CD14-positive monocyte (primary cell): Measurements from ENCODE around the gene RALY. TPM values are rescaled to one million over a fixed set of nuclear protein-coding genes. Genes with fewer than 3 reads are reported as not detected.

Experiments used
- DNase-seq, 3 donors: peaks; one replicate each; pipeline ENCODE4 v3.0.0-alpha.2; 2011 to 2022
- H2AFZ ChIP-seq: 2 replicates; pipeline ENCODE4 v1.6.0; 2012; ENCODE audit warnings: mild to moderate bottlenecking, low read depth, low read length, inconsistent platforms; ENCODE audit not compliant: insufficient read depth, poor library complexity, severe bottlenecking
- H3K27ac ChIP-seq, 2 donors: 1 replicate in 1 of 2; 2 replicates in 1 of 2; pipeline ENCODE4 v1.5.1; 2012 to 2013; ENCODE audit warnings: low read length in 2 of 2, control low read depth in 1 of 2, inconsistent platforms in 1 of 2, low read depth in 1 of 2, mild to moderate bottlenecking in 1 of 2
- H3K27me3 ChIP-seq, 2 donors: one replicate each; pipeline versions ENCODE4 v1.6.0 to v1.6.1; 2011 to 2013; ENCODE audit warnings: low read length in 2 of 2; ENCODE audit not compliant: control insufficient read depth in 2 of 2, insufficient read depth in 2 of 2
- H3K36me3 ChIP-seq, 2 donors: replicated peaks in 1 of 2; 1 replicate in 1 of 2; 2 replicates in 1 of 2; pipeline versions ENCODE4 v1.5.1 to v1.6.1; 2012 to 2013; ENCODE audit warnings: low read length in 2 of 2, control low read depth in 1 of 2, inconsistent platforms in 1 of 2, mild to moderate bottlenecking in 1 of 2; ENCODE audit not compliant: insufficient read depth in 2 of 2, control insufficient read depth in 1 of 2
- H3K4me1 ChIP-seq, 2 donors: 1 replicate in 1 of 2; 2 replicates in 1 of 2; pipeline versions ENCODE4 v1.5.1 to v1.6.1; 2012 to 2013; ENCODE audit warnings: low read length in 2 of 2, control low read depth in 1 of 2, inconsistent platforms in 1 of 2, mild to moderate bottlenecking in 1 of 2, moderate library complexity in 1 of 2; ENCODE audit not compliant: insufficient read depth in 2 of 2, control insufficient read depth in 1 of 2
- H3K4me2 ChIP-seq: replicated peaks from 2 replicates; pipeline ENCODE3; 2012; ENCODE audit warnings: low read length, moderate library complexity, mild to moderate bottlenecking; ENCODE audit not compliant: poor library complexity, severe bottlenecking; ENCODE audit errors: extremely low read depth
- H3K4me3 ChIP-seq, 3 experiments: fragments of 200-600 bp in 1 of 3; sonication (generic) in 1 of 3; replicated peaks in 1 of 3; 1 replicate in 2 of 3; 2 replicates in 1 of 3; pipeline ENCODE4 v1.5.1; 2011 to 2013; ENCODE audit warnings: low read length in 3 of 3, mild to moderate bottlenecking in 3 of 3, control low read depth in 2 of 3, low read depth in 2 of 3, inconsistent platforms in 1 of 3, moderate library complexity in 1 of 3
- H3K79me2 ChIP-seq: 2 replicates; pipeline ENCODE4 v1.6.0; 2012; ENCODE audit warnings: mild to moderate bottlenecking, control low read depth, inconsistent platforms, low read length, moderate library complexity; ENCODE audit not compliant: insufficient read depth
- H3K9ac ChIP-seq: 2 replicates; pipeline ENCODE4 v1.6.0; 2017; ENCODE audit warnings: low read length, mild to moderate bottlenecking; ENCODE audit not compliant: insufficient read depth, poor library complexity, severe bottlenecking
- H3K9me3 ChIP-seq, 2 donors: replicated peaks in 1 of 2; 1 replicate in 1 of 2; 2 replicates in 1 of 2; pipeline versions ENCODE4 v1.5.1 to v1.6.1; 2012 to 2013; ENCODE audit warnings: low read length in 2 of 2, control low read depth in 1 of 2; ENCODE audit not compliant: control insufficient read depth in 1 of 2, insufficient read depth in 1 of 2
- H4K20me1 ChIP-seq: 2 replicates; pipeline ENCODE4 v1.6.0; 2012; ENCODE audit warnings: mild to moderate bottlenecking, low read length, control low read depth, moderate library complexity; ENCODE audit not compliant: insufficient read depth
- H3K27ac Mint-ChIP-seq, 7 donors: one replicate each; pipeline ENCODE4 v1.8.0; 2020; ENCODE audit warnings: mild to moderate bottlenecking in 7 of 7, mixed read lengths in 7 of 7, moderate library complexity in 6 of 7, inconsistent platforms in 2 of 7
- H3K27me3 Mint-ChIP-seq, 3 donors: one replicate each; pipeline ENCODE4 v1.8.0; 2021 to 2022; ENCODE audit warnings: low read depth in 3 of 3, mild to moderate bottlenecking in 3 of 3, mixed read lengths in 3 of 3, moderate library complexity in 3 of 3, inconsistent platforms in 1 of 3
- H3K36me3 Mint-ChIP-seq, 2 donors: one replicate each; pipeline ENCODE4 v1.8.0; 2020; ENCODE audit warnings: mixed read lengths in 2 of 2, inconsistent platforms in 1 of 2, mild to moderate bottlenecking in 1 of 2
- H3K4me1 Mint-ChIP-seq: one replicate; pipeline ENCODE4 v1.8.0; 2020; ENCODE audit warnings: mild to moderate bottlenecking, mixed read lengths
- H3K4me3 Mint-ChIP-seq, 2 donors: one replicate each; pipeline ENCODE4 v1.8.0; 2020; ENCODE audit warnings: mild to moderate bottlenecking in 2 of 2, mixed read lengths in 2 of 2, moderate library complexity in 1 of 2
- H3K9me3 Mint-ChIP-seq, 7 donors: one replicate each; pipeline ENCODE4 v1.8.0; 2020 to 2022; ENCODE audit warnings: mixed read lengths in 7 of 7, mild to moderate bottlenecking in 6 of 7, moderate library complexity in 6 of 7, inconsistent platforms in 2 of 7
- WGBS: methylation state at CpG from one replicate; pipeline ENCODE4 v1.1.5; 2013; ENCODE audit warnings: missing lambda C conversion rate; ENCODE audit not compliant: insufficient coverage; 5-methylcytosine and 5-hydroxymethylcytosine counted together
- intact Hi-C, 2 donors: fragments of 100-400 bp; cut with micrococcal nuclease; formaldehyde crosslinking; loops; one replicate each; pipeline versions ENCODE4 v1.15.0 to v1.15.1; 2023
- polyA minus RNA-seq: library from RNA; depleted of rRNA, polyadenylated mRNA; stranded (reverse); fragments of >200 nt; gene quantifications from 2 replicates; pipeline ENCODE4 v1.2.3, GENCODE V29; 2012
- polyA plus RNA-seq, 3 donors: library from polyadenylated mRNA; depleted of rRNA in 1 of 3; unstranded in 2 of 3; stranded (reverse) in 1 of 3; fragments of 300-500 nt in 2 of 3; fragments of >200 nt in 1 of 3; fragmentation: Illumina TruSeq in 2 of 3; gene quantifications; 1 replicate in 2 of 3; 2 replicates in 1 of 3; pipeline ENCODE4 v1.2.3, GENCODE V29; 2012 to 2021
- total RNA-seq, 12 experiments: library from RNA in 1 of 12; stranded (reverse) in 1 of 12; fragments of 120-200 nt in 1 of 12; gene quantifications; one replicate each; pipeline ENCODE4 v1.2.4 and lab custom pipeline; 2013 to 2026; ENCODE audit warnings: mixed read lengths in 6 of 12, inconsistent platforms in 1 of 12
- TF ChIP-seq, protein P1 (sequence below): fragments of 200-600 bp; IDR thresholded peaks from one replicate; pipeline ENCODE4 v1.8.0; 2022; ENCODE audit warnings: antibody characterized with exemption, mild to moderate bottlenecking

RALY gene
- 75.5 TPM for total RNA-seq (2013)
- polyA plus RNA-seq, result 100 to 1,000 TPM in 2 of 3 donors, 10 to 100 TPM in 1; 88.4 to 154 (median 152) TPM
- polyA minus RNA-seq, result 58.0 and 114 TPM in 2 replicates
- 55.6 to 122 (median 98.9) reads per million in 11 experiments for total RNA-seq (lab: John Stamatoyannopoulos, UW)

DNA sequence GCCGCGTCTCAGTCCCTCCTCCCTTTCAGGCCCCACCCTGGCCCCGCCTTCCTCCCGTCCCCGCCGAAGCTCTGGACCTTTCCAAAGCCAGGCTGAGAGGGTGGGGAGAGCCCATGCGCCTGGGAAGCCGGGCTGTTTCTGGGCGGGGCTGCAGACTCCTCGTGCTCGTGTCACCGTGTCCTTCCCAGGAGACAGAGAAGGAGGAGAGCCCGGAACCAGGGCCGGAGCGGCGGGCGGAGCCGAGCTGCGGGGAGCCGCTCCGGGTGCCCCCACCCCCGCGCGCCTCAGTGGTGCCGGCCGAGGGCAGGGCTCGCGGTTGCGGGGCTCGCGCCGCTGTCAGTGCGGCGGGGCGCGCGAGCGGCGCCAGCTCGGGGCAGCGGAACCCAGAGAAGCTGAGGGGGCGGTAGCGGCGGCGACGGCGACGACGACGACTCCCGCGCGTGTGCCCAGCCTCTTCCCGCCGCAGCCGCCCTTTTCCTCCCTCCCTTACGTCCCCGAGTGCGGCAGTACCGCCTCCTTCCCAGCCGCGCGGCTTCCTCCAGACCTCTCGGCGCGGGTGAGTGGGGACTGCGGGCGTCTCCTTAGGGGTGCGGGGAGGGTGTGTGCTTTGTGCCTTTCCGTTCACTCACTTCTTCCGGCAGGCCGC, at the start of gene RALY:
TSS of gene RALY (plus strand) at position 336 of the 646 bp plus-strand sequence. CDS start 78,164 bp downstream, outside the sequence.
- peak within 1 kb of the TSS; percentile 94 to 99 (median 98) for H3K27ac Mint-ChIP-seq
- Histone ChIP-seq H2AFZ (peak within 1 kb of the TSS; percentile 97), H3K4me1 (peaks cover 37 to 51% of the 10 kb centered on the region in 2 donors), H3K27ac (peak within 1 kb of the TSS; percentile 82 to 94), H3K36me3 (no peaks in the 10 kb centered on the region), H3K79me2 (peaks cover 73% of the 10 kb centered on the region), H3K9me3 (no peaks in the 10 kb centered on the region), H3K4me3 (peak within 1 kb of the TSS; percentile 72 to 99 (median 98)), H4K20me1 (peaks cover 49% of the 10 kb centered on the region), H3K9ac (peak within 1 kb of the TSS; percentile 92), H3K27me3 (no peaks in the 10 kb centered on the region), H3K4me2 (peak within 1 kb of the TSS; percentile 89)
- intact Hi-C loops, result loop anchor here (2.0 to 10.0 kb wide), 10 partner anchors 117 to 1624 kb away; partner anchors contain the start of genes C20orf144 (in 2 of the 2), ACTL10 (in 1 of the 2), AHCY (in 1 of the 2) and CBFA2T2 (in 1 of the 2)
- DNase-seq, result peak; percentile 86 to 94 (median 92)
- 0% methylated on average over 58 of the region's 72 CpGs for WGBS
- H3K4me3 Mint-ChIP-seq, result peak within 1 kb of the TSS; percentile 96 to 99
- peaks cover 0 to 7% (median 1%) of the 10 kb centered on the region in 3 donors for H3K27me3 Mint-ChIP-seq
- H3K4me1 Mint-ChIP-seq, result peaks cover 58% of the 10 kb centered on the region
- TF ChIP-seq, protein P1, sequence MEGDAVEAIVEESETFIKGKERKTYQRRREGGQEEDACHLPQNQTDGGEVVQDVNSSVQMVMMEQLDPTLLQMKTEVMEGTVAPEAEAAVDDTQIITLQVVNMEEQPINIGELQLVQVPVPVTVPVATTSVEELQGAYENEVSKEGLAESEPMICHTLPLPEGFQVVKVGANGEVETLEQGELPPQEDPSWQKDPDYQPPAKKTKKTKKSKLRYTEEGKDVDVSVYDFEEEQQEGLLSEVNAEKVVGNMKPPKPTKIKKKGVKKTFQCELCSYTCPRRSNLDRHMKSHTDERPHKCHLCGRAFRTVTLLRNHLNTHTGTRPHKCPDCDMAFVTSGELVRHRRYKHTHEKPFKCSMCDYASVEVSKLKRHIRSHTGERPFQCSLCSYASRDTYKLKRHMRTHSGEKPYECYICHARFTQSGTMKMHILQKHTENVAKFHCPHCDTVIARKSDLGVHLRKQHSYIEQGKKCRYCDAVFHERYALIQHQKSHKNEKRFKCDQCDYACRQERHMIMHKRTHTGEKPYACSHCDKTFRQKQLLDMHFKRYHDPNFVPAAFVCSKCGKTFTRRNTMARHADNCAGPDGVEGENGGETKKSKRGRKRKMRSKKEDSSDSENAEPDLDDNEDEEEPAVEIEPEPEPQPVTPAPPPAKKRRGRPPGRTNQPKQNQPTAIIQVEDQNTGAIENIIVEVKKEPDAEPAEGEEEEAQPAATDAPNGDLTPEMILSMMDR, result no peak
- peaks cover 2 to 5% of the 10 kb centered on the region in 2 donors for H3K36me3 Mint-ChIP-seq
- H3K9me3 Mint-ChIP-seq, result peaks cover 0 to 3% (median 0%) of the 10 kb centered on the region in 7 donors

DNA sequence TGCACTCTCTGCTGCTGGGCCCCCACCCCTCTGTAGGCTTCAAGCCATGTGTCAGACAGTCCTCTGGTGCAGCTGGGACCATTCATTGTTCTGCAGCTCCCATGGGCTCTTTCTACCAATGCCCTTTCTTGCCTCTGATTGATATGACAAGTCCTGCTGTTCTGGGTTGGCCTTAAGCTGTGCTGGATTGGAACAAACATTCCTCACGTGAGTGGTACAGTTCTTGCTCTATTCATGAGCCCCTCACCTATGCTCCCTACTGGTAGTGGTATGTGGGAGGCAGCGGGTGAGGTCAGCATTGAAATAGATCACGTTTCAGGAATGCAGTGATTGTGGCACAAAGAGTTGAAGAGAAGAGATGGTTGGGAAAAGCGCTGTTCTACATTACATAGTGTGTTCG, 48.8 kb upstream of the RALY start:
- Mint-ChIP-seq H3K4me1 (no peaks in the 10 kb centered on the region), H3K9me3 (peaks cover 22 to 27% (median 26%) of the 10 kb centered on the region in 7 donors), H3K27ac (no peak overlapping the region), H3K36me3 (no peaks in the 10 kb centered on the region), H3K4me3 (no peak overlapping the region), H3K27me3 (peaks cover 0 to 5% (median 3%) of the 10 kb centered on the region in 3 donors)
- Histone ChIP-seq H3K27ac (no peak overlapping the region), H3K9me3 (peaks cover 24% of the 10 kb centered on the region in 2 donors), H3K9ac (no peak overlapping the region), H3K79me2 (no peaks in the 10 kb centered on the region), H2AFZ (no peak overlapping the region), H3K4me2 (no peak overlapping the region), H3K4me1 (no peaks in the 10 kb centered on the region), H4K20me1 (no peaks in the 10 kb centered on the region), H3K4me3 (no peak overlapping the region), H3K36me3 (no peaks in the 10 kb centered on the region), H3K27me3 (no peaks in the 10 kb centered on the region)
- WGBS, result 66% methylated on average over 3 of the region's 5 CpGs
- intact Hi-C loops, result no loop called here
- TF ChIP-seq, protein P1, result no peak
- no peak for DNase-seq
